GM10266 (cell line): ENCODE results near the gene RABGAP1L.

Experiments
- DNase-seq: peaks from one replicate; pipeline ENCODE4 v3.0.0; 2012; ENCODE audit errors: extremely low spot score
- CTCF ChIP-seq: IDR thresholded peaks from 2 replicates; pipeline ENCODE4 v1.5.1; 2012; ENCODE audit warnings: mild to moderate bottlenecking, low read depth; ENCODE audit not compliant: control insufficient read depth, insufficient read depth; ENCODE audit errors: missing control alignments

Gene RABGAP1L

GRCh38 chr1:174217248-174217647 lies 57.9 kb downstream of the RABGAP1L start:
- DNase-seq, result no peak
- TF ChIP-seq CTCF, result no peak

GRCh38 chr1:174217787-174218574 lies 58.7 kb downstream of the RABGAP1L start:
- DNase-seq, result no peak
- peak; percentile 76 for TF ChIP-seq CTCF

- DNase-seq, result no peak
- TF ChIP-seq CTCF, result no peak
Measured at GRCh38 chr1:174218983-174219382, 59.7 kb downstream of the RABGAP1L start.

GRCh38 chr1:174219606-174220370 lies 60.5 kb downstream of the RABGAP1L start:
- no peak for TF ChIP-seq CTCF
- no peak for DNase-seq

GRCh38 chr1:174221681-174222080 lies 62.4 kb downstream of the RABGAP1L start:
- DNase-seq, result no peak
- TF ChIP-seq CTCF, result no peak

- DNase-seq, result no peak
Measured at GRCh38 chr1:174222166-174222949, 63.0 kb downstream of the RABGAP1L start.

More at GRCh38 chr1:174222166-174222949, 63.0 kb downstream of the RABGAP1L start:
- no peak for TF ChIP-seq CTCF
